LNCAP (cell line): ENCODE data around the gene ZDHHC3.

ENCODE experiments used
- CTCF ChIP-seq: fragments of 450-650 bp; IDR thresholded peaks from 2 replicates; pipeline ENCODE4 v1.5.1; 2017; ENCODE audit warnings: mild to moderate bottlenecking

ZDHHC3 gene

GRCh38 chr3:44907612-44908011, 68.4 kb downstream of the ZDHHC3 start:
- no peak for TF ChIP-seq CTCF

GRCh38 chr3:44906997-44907396, 69.0 kb downstream of the ZDHHC3 start:
- no peak for TF ChIP-seq CTCF

GRCh38 chr3:44905446-44906157, 70.4 kb downstream of the ZDHHC3 start:
- no peak for TF ChIP-seq CTCF

GRCh38 chr3:44903751-44904150, 72.2 kb downstream of the ZDHHC3 start:
- no peak for TF ChIP-seq CTCF

GRCh38 chr3:44903314-44903713, 72.7 kb downstream of the ZDHHC3 start:
- no peak for TF ChIP-seq CTCF

- TF ChIP-seq CTCF = no peak
Measured at GRCh38 chr3:44902628-44903027, 73.3 kb downstream of the ZDHHC3 start.

- TF ChIP-seq CTCF = no peak
Measured at GRCh38 chr3:44899683-44900367, 76.1 kb downstream of the ZDHHC3 start.
